ENCODE data around the gene LDLR.
A peak's percentile ranks its signal among the peaks of the same experiment; 100 is the strongest.
"Not testable (repeated sequence)": the region's sequence is repeated elsewhere in the genome, so short reads cannot be mapped to it uniquely, and the experiment has no call there.

LDLR gene

DNA sequence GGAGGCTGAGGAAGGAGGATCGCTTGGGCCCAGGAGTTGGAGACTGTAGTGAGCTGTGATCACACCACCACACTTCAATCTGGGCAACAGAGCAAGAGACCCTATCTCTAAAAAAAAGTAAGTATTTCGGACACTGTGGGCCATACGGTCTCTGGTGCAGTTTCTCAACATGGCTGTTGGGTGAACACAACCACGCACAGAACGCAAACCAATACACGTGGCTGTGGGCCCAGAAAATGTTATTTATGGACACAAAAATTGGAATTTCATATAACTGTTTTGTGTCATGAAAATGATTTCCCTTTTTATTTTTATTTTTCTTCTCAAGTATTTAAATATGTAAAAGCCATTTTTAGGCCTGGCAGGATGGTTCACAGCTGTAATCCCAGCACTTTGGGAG lies 19.5 kb downstream of the LDLR start:
- DNase-seq, result no peak

DNA sequence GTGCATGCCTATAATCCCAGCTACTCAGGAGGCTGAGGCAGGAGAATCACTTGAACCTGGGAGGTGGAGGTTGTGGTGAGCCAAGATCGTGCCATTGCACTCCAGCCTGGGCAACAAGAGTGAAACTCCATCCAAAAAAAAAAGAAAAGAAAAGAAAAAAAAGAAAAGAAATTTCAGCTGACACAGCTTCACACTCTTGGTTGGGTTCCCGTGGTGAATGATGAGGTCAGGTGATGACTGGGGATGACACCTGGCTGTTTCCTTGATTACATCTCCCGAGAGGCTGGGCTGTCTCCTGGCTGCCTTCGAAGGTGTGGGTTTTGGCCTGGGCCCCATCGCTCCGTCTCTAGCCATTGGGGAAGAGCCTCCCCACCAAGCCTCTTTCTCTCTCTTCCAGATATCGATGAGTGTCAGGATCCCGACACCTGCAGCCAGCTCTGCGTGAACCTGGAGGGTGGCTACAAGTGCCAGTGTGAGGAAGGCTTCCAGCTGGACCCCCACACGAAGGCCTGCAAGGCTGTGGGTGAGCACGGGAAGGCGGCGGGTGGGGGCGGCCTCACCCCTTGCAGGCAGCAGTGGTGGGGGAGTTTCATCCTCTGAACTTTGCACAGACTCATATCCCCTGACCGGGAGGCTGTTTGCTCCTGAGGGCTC lies 22.0 kb downstream of the LDLR start:
- no peak for DNase-seq

DNA sequence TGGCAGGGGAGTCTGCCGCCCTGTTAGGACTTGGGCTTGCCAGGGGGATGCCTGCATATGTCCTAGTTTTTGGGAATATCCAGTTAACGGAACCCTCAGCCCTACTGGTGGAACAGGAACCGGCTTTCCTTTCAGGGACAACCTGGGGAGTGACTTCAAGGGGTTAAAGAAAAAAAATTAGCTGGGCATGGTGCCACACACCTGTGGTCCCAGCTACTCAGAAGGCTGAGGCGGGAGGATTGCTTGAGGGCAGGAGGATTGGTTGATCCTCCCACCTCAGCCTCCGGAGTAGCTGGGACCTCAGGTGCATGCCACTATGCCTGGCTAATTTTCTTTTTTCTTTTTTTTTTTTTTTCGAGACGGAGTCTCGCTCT lies 22.5 kb downstream of the LDLR start:
- no peak for DNase-seq

DNA sequence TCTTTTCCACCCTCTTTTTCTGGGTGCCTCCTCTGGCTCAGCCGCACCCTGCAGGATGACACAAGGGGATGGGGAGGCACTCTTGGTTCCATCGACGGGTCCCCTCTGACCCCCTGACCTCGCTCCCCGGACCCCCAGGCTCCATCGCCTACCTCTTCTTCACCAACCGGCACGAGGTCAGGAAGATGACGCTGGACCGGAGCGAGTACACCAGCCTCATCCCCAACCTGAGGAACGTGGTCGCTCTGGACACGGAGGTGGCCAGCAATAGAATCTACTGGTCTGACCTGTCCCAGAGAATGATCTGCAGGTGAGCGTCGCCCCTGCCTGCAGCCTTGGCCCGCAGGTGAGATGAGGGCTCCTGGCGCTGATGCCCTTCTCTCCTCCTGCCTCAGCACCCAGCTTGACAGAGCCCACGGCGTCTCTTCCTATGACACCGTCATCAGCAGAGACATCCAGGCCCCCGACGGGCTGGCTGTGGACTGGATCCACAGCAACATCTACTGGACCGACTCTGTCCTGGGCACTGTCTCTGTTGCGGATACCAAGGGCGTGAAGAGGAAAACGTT lies 24.0 kb downstream of the LDLR start:
- no peak for DNase-seq

DNA sequence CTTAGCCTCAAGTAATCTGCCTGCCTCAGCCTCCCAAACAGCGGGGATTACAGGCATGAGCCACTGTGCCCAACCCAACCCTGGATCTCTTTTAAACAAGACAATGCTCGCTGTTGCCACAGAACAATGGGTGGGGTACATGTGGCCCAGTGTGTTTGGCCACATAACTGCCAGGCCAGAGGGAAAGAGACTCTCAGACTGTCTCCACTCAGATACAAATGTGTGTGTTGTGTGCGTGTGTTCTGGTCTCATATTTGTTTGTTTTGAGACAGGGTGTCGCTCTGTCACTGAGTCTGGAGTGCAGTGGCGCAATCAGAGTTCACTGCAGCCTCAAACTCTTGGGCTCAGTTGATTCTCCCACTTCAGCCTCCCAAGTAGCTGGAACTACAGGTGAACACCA lies 25.8 kb downstream of the LDLR start:
- DNase-seq, result no peak

DNA sequence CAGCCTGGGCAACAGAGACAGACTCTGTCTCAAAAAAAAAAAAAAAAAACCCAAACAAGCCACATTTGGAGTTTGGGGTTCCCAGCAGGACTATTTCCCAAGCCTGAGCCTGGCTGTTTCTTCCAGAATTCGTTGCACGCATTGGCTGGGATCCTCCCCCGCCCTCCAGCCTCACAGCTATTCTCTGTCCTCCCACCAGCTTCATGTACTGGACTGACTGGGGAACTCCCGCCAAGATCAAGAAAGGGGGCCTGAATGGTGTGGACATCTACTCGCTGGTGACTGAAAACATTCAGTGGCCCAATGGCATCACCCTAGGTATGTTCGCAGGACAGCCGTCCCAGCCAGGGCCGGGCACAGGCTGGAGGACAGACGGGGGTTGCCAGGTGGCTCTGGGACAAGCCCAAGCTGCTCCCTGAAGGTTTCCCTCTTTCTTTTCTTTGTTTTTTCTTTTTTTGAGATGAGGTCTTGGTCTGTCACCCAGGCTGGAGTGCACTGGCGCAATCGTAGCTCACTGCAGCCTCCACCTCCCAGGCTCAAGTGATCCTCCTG lies 26.7 kb downstream of the LDLR start:
- DNase-seq, result no peak

DNA sequence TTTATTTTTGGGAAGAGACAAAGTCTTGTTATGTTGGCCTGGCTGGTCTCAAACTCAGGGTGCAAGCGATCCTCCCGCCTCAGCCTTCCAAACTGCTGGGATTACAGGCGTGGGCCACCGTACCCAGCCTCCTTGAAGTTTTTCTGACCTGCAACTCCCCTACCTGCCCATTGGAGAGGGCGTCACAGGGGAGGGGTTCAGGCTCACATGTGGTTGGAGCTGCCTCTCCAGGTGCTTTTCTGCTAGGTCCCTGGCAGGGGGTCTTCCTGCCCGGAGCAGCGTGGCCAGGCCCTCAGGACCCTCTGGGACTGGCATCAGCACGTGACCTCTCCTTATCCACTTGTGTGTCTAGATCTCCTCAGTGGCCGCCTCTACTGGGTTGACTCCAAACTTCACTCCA lies 27.2 kb downstream of the LDLR start:
- no peak for DNase-seq

DNA sequence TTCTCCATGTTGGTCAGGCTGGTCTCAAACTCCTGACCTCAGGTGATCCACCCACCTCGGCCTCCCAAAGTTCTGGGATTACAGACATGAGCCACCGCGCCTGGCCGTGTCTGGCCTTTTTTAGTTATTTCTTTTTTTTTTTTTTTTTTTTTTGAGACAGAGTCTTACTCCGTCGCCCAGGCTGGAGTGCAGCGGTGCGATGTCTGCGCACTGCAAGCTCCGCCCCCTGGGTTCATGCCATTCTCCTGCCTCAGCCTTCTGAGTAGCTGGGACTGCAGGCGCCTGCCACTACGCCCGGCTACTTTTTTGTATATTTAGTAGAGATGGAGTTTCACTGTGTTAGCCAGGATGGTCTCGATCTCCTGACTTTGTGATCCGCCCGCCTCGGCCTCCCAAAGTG lies 32.7 kb downstream of the LDLR start:
- not testable (repeated sequence) for DNase-seq

DNA sequence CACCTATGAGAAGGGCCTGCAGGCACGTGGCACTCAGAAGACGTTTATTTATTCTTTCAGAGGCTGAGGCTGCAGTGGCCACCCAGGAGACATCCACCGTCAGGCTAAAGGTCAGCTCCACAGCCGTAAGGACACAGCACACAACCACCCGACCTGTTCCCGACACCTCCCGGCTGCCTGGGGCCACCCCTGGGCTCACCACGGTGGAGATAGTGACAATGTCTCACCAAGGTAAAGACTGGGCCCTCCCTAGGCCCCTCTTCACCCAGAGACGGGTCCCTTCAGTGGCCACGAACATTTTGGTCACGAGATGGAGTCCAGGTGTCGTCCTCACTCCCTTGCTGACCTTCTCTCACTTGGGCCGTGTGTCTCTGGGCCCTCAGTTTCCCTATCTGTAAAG lies 33.9 kb downstream of the LDLR start:
- no peak for DNase-seq

DNA sequence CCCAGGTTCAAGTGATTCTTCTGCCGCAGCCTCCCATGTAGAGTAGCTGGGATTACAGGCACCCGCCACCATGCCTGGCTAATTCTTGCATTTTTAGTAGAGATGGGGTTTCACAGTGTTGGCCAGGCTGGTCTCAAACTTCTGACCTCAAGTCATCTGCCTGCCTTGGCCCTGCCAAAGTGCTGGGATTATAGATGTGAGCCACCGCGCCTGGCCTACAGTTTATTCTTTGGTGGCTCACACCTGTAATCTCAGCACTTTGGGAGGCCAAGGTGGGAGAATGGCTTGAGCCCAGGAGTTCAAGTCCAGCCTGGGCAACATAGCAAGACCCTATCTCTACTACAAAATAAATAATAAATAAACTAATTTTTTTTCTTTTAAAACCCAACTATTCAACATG lies 34.9 kb downstream of the LDLR start:
- not testable (repeated sequence) for DNase-seq

DNA sequence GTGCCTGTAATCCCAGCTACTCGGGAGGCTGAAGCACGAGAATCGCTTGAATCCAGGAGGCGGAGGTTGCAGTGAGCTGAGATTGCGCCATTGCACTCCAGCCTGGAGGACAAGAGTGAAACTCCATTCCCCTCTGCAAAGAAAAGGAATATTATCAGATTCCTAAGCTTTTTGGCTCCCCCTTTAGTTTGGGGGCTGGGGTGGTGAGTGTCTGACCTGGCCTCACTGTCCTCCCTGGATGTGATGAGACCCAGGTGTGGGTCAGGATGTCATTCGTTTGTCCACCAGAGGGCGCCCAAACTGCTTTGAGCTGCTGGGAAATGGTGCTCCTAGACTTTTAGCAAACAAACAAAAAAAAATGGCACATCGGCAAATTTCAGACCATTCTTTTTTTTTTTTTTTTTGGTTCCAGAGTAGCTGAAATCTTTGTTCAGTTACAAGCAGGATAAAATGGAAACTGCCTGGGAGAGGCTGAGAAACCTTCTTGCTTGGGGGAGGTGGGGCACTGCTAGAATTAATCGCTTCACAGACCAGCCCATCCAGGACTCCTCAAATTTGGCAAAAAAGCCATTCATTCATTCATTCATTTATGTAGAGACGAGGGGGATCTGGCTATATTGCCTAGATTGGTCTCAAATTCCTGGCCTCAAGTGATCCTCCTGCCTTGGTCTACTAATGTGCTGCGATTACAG lies 36.9 kb downstream of the LDLR start:
- peak; percentile 70 for DNase-seq

DNA sequence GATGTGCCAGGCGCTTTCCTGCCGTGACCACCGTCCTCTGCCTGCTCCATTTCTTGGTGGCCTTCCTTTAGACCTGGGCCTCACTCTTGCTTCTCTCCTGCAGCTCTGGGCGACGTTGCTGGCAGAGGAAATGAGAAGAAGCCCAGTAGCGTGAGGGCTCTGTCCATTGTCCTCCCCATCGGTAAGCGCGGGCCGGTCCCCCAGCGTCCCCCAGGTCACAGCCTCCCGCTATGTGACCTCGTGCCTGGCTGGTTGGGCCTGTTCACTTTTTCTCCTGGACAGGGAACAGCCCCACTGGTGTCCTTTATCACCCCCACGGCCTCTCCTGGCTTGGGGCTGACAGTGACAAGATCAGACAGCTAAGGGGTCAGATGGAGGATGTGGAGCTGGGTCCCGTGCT lies 38.6 kb downstream of the LDLR start:
- no peak for DNase-seq

DNA sequence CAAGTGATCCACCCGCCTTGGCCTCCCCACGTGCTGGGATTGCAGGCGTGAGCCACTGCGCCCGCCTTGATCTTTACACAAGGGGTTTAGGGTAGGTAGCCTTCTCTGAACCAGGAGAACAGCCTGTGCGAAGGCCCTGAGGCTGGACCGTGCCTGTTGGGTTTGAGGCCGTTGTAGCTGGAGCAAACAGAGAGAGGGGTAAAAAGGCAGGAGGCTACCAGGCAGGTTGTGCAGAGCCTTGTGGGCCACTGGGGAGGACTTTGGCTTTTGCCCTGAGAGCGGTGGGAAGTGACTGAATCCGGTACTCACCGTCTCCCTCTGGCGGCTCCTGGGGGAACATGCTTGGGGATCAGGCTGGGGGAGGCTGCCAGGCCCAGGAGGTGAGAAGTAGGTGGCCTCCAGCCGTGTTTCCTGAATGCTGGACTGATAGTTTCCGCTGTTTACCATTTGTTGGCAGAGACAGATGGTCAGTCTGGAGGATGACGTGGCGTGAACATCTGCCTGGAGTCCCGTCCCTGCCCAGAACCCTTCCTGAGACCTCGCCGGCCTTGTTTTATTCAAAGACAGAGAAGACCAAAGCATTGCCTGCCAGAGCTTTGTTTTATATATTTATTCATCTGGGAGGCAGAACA lies 41.7 kb downstream of the LDLR start:
- peak; percentile 70 for DNase-seq

DNA sequence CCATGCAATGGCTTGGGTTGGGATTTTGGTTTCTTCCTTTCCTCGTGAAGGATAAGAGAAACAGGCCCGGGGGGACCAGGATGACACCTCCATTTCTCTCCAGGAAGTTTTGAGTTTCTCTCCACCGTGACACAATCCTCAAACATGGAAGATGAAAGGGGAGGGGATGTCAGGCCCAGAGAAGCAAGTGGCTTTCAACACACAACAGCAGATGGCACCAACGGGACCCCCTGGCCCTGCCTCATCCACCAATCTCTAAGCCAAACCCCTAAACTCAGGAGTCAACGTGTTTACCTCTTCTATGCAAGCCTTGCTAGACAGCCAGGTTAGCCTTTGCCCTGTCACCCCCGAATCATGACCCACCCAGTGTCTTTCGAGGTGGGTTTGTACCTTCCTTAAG lies 42.2 kb downstream of the LDLR start:
- no peak for DNase-seq

DNA sequence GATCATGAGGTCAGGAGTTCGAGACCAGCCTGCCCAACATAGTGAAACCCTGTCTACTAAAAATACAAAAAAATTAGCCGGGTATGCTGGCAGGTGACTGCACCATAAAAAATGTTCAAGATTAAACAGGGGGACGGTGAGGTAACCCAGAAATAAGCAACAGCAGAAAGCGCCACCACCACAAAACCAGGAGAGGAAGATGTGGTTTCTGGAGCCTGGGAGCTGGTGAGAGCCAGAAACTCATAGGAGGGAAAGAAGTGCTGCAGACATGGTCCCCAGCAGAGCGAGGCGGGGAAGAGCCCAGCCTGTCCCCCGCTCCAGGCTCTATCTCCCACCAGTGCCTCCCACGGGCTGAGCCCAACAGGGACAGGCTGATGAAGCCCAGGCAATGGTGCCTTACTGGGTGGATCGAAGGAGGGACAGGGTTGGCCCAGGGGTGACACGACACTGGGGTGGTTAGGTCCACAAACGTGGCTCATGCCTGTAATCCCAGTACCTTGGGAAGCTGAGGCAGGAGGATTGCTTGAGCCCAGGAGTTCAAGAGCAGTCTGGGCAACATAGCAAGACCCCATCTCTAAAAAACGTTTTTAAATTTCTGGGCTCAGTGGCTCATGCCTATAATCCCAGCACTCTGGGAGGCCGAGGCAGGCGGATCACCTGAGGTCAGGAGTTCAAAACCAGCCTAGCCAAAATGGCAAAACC lies 47.3 kb downstream of the LDLR start:
- no peak for DNase-seq

DNA sequence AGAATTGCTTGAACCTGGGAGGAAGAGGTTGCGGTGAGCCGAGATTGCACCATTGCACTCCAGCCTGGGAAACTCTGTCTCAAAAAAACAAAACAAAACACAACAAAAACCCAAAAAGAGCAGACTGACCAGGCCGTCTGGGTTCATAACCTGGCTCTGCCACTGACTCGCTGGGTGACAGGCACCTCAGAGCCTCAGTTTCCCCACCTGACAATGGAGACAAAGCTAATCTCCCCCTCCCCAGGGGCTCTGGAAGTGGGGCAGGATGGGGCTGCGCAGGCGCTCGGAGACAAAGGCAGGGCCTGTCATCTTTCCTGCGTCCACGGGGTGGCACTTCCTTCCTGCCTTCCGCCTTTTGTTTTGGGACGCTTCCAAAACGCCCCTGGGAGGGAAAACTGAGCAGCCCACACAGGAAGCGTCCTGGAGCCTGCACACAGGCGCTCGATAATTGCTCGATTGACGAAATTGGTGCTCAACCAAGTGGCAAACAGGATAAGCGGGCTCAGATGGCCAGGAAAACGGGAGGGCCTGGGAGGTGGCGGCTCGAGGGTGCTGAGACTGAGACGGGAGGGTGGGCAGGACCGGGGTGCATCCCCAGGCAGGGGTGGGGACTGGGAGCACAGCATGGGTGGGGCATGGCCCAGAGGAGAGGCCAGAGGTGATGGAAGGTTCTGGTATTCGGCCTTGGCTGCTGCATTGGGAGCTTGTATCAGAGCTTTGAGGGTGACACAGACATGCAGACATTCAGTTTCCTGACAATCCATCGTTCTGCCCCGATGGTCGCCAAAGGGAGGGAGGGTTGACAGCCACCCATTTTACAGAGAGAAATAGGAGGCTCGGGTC lies 48.5 kb downstream of the LDLR start:
- peak; percentile 40 for DNase-seq

DNA sequence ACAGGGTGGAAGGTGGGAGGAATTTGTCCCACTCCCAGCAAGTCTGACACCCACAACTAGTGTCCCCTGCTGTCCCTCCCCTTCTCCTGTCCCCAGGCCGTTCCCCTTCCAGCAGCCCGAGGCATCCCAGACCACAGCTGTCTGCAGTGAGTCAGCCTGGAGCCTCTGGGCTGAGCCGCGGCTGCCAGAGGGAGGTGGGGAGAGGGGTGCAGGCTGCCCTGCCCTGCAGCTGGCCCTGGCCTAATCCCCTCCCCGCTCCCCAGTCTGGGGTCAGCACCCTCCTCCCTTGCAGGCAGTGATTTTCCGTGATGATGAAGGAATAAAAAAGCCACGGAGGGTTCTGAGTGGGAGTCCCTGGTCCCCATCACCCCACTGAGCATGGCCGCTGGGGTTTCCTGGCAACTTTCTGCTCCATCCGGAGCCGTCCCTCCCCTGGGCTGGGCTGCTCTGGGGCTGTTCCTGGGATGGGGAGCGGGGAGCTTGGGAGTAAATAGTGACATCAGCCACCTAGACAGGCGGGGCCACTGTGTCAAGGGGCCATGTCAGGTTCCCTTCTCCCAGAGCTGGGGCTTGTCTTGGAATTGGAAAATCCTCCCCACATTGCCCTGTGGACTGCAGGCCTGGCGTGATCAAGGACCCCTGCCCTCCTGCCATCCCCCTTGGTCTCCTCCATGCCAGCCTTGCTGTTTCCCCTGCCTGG lies 49.5 kb downstream of the LDLR start:
- DNase-seq, result no peak

DNA sequence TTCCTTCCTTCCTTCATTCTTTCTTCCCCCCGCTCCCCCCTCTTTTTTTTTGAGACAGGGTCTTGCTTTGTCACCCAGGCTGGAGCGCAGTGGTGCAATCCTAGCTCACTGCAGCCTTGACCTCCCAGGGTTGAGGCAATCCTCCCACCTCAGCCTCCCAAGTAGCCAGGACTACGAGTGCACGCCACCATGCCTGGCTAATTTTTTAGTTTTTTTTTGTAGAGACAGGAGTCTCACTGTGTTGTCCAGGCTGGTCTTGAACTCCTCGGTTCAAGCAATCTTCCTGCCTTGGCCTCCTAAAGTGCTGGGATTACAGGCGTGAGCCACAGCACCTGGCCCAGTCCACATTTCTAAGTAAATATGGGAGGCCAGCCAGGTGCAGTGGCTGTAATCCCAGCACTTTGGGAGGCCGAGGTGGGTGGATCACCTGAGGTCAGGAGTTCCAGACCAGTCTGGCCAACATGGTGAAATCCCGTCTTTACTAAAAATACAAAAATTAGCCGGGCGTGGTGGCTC lies 50.8 kb downstream of the LDLR start:
- DNase-seq, result not testable (repeated sequence)

DNA sequence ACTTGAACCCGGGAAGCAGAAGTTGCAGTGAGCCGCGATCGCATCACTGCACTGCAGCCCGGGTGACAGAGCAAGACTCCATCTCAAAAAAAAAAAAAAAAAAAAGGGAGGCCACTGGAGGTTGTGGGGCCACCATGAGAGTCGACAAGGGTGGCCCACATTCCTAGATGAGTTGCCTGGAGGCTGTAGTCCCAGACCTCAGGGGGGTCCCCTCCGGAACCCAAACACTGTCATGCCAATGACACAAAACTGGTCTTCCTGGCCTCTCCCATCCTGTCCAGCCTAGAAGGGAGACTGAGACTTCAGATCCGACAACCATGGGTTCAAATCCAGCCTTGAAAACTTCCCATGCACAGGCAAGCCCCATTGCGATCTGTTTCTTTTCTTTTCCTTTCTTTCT lies 51.6 kb downstream of the LDLR start:
- no peak for DNase-seq

DNA sequence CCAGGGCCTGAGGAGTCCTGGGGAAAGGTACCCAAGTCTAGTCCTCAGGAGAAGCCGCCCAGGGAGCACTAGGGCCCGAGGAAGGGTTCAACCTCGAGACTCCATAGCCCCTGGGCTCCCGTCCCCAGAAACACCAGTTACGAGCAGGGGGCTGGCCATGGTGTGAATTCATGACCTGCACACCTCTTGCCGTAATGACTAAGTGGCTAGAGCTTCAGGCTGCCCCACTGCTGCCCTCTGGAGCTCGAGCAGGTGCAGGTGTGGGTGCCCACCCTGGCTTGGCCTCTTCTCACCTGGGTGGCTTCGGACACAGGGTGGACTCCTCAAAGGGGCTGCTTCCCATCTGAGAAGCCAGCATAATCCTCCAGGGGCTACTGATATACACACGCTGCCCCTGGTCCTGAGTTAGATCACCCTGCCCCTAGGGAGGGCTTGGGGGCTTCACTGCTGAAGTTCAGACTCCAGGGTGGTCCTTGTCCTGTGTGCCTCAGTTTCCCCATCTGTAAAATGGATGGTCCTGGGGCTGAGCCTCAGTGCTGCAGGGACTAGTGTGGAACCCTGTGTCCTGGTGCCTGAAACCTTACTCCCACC lies 52.8 kb downstream of the LDLR start:
- no peak for DNase-seq
